GOT3 (cell line): ENCODE results near the gene OLA1.
A peak's percentile ranks its signal among the peaks of the same experiment; 100 is the strongest.

Source experiments
- DNase-seq: peaks from one replicate; lab custom pipeline; 2025; ENCODE audit warnings: mixed read lengths; lab: John Stamatoyannopoulos, UW

Gene OLA1

DNA sequence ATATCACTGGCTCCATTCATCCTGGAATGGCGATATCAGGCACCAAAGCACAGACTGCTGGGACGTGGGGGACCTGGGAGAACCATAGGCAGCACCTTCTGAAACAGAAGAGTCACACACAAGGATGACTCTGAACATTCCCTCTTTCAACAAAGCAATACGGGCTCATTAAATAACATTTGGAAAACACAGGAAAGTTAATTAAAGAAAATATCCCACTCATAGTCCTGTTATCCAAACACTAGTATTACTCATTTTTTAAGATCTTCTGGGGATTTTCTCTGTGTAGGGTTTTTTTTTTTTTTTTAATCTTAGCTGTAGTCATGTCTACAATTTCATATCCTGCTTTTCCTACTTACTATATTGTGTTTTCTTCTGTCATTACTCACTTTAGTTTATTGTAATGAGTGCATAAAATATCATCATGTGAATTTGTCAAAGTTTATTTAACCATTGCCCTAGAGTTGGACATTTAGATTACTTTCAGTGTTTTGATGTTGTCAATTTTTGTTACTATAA, 213.2 kb downstream of the OLA1 start:
- DNase-seq = no peak

- no peak for DNase-seq
These were observed 215.2 kb downstream of the OLA1 start for GRCh38 chr2:174033163-174033550.

DNA sequence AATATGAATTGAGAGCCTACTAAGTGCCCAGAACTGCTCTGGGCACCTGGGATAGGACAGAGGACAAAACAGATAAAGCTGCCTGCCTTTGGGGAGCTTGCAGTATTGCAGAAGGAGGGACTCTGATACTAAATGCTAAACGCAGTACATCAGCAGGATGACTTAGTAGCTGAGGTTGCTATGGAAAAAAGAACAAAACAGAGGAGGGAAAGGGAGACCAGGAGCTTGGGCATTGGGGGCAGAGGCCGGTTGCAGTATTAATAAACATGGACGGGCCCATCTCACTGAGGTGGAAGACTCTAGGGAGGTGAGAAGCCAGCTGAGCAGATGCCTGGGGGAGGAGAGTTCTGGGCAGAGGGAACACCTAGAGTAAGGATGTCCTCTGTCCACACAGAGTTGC, 217.1 kb downstream of the OLA1 start:
- DNase-seq = no peak

GRCh38 chr2:174028935-174029334, 219.4 kb downstream of the OLA1 start:
- DNase-seq = no peak

DNA sequence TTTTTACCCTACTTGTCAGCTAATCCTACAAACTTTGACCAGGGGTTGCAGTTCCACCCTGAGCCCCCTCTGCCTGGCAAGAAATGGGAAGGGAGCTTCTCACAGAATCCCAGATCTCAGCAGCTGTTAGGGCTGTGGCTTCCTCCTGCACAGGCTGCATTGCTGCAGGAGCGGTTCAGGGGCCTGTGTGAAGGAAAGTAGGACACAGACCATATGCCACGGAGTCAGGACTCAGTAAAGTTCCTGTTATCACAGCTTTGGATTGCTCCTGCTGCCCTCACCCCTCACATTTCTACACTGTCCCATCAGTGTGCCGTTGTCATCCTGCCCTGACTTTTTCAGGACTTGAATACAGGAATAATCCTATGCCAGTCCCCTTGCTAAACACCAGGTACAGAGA, 220.4 kb downstream of the OLA1 start:
- DNase-seq = no peak

- DNase-seq = no peak
These were observed 222.0 kb downstream of the OLA1 start for GRCh38 chr2:174026122-174026845.

- no peak for DNase-seq
These were observed 222.8 kb downstream of the OLA1 start for GRCh38 chr2:174025271-174026121.

DNA sequence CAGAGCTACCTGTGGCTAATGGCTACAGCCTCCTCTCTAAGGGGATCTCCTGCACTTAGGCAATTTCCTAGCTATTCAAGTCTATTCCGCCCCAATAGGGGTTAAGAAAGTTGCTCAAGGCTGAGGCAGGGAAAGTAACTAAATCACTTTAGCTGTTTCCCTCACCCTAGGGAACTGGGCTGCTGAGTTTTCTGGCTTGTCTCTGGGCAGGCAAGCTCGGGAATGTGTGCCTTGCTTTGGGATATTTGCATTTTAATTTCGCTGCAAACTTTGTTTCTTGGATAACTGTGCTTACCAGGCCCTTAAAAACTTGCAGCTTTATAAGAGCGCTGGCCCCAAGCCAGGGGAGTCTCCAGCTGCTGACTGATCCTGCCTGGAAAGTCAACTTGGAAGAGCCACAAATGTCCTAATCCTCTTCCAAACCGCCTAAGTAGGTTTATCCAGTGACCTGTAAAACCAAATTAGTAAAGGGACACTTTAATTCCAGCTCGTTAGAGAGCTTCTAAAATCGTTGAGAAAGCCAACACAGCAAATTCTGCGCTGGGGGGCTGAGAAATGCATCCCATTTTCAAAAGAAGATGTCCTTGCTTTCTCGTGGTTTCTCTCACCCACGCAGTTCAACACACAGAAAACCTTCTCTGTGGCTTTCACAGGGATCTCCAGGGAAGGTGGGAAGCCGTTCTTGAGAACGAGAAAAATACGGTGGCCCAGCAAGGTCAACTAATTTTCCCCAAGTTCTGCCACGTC, 223.6 kb downstream of the OLA1 start:
- no peak for DNase-seq

GRCh38 chr2:174023591-174024523, 224.5 kb downstream of the OLA1 start:
- DNase-seq = peak; percentile 19
